Esophagus squamous epithelium (tissue), 4 donors: Measurements from ENCODE around the gene NFATC2.

Experiments
- CTCF ChIP-seq, 6 experiments: fragments of 450-650 bp in 4 of 6; fragments of 200-600 bp in 2 of 6; sonication (generic) in 2 of 6; IDR thresholded peaks; one replicate each; pipeline ENCODE4 v1.5.1; 2016 to 2019; ENCODE audit warnings: antibody characterized with exemption in 6 of 6, mild to moderate bottlenecking in 4 of 6, moderate library complexity in 4 of 6
- POLR2A ChIP-seq, 4 donors: fragments of 450-650 bp; IDR thresholded peaks; one replicate each; pipeline ENCODE4 v1.6.1; 2017; ENCODE audit warnings: antibody characterized with exemption in 4 of 4, mild to moderate bottlenecking in 4 of 4, moderate library complexity in 3 of 4

- TF ChIP-seq POLR2A (IDR thresholded peaks at IDR 0.05) (no peak), CTCF (IDR thresholded peaks at IDR 0.05) (no peak)
Measured at GRCh38 chr20:51444922-51445438, 97.5 kb downstream of the NFATC2 start.
